IPS DF 6.9 (cell line): ENCODE data around the gene CCDC149.

Source experiments
- DNase-seq: peaks from one replicate; pipeline ENCODE4 v3.0.0-alpha.2; 2013; ENCODE audit warnings: low read depth, low spot score
- H3K27ac ChIP-seq: one replicate; pipeline ENCODE4 v1.5.1; 2013; ENCODE audit warnings: low read length, control low read depth
- H3K27me3 ChIP-seq: 2 replicates; pipeline ENCODE4 v1.6.1; 2013; ENCODE audit warnings: mild to moderate bottlenecking, low read length; ENCODE audit not compliant: control insufficient read depth, insufficient read depth
- H3K36me3 ChIP-seq: 2 replicates; pipeline ENCODE4 v1.6.1; 2013; ENCODE audit warnings: low read length; ENCODE audit not compliant: control insufficient read depth, insufficient read depth
- H3K4me1 ChIP-seq: 2 replicates; pipeline ENCODE4 v1.6.1; 2013; ENCODE audit warnings: low read length; ENCODE audit not compliant: control insufficient read depth, insufficient read depth
- H3K4me3 ChIP-seq: 2 replicates; pipeline ENCODE4 v1.5.1; 2013; ENCODE audit warnings: mild to moderate bottlenecking, low read length
- H3K9me3 ChIP-seq: 2 replicates; pipeline ENCODE4 v1.6.1; 2013; ENCODE audit warnings: low read length, inconsistent platforms; ENCODE audit not compliant: control insufficient read depth, insufficient read depth
- WGBS: extraction: QIAGEN DNeasy Blood & Tissue Kit; methylation state at CpG from one replicate; pipeline ENCODE4 v1.1.7; 2013; ENCODE audit warnings: mixed read lengths, missing lambda C conversion rate; ENCODE audit not compliant: insufficient read length, insufficient coverage; 5-methylcytosine and 5-hydroxymethylcytosine counted together

CCDC149 gene

GRCh38 chr4:24884902-24885301 is 27.9 kb downstream of the CCDC149 start:
- Histone ChIP-seq H3K9me3 (no peaks in the 10 kb centered on the region), H3K4me1 (no peaks in the 10 kb centered on the region), H3K27me3 (no peaks in the 10 kb centered on the region), H3K36me3 (no peaks in the 10 kb centered on the region), H3K4me3 (no peak overlapping the region), H3K27ac (no peak overlapping the region)
- no peak for DNase-seq
- WGBS, result 100% methylated on average over 2 of the region's 8 CpGs

DNA sequence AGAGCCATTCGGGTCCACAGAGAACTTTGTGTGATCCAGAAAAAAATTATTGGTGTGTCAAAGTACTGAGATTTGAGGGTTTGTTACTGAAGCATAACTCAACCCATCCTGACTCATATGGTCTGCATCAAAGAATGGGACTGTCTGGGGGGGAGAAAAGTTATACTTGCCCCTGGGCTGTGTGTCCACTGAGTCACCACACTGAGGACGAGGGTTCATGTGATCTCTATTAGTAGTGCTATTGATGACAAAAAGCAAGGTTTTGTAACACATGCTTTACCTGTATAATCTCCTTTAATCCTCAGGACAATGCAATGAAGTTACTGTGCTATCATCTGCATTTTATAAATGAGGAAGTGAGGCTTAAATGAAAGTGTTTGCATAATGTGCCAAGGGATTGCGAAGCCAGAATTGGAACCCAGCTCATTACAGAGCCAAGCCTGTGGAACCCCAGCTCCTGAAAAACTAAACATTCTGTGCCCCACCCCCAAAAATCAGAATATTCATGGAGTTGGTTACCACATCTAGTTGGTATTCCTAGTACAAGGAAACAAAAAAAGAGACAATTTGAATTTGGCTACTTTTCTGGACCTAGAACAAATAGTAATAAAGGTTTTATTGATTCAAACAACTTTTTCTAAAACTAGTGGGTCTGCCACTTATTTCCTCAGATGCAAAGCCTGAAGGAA is 31.2 kb downstream of the CCDC149 start:
- no peak for DNase-seq
- no peaks in the 10 kb centered on the region for H3K36me3 ChIP-seq

DNA sequence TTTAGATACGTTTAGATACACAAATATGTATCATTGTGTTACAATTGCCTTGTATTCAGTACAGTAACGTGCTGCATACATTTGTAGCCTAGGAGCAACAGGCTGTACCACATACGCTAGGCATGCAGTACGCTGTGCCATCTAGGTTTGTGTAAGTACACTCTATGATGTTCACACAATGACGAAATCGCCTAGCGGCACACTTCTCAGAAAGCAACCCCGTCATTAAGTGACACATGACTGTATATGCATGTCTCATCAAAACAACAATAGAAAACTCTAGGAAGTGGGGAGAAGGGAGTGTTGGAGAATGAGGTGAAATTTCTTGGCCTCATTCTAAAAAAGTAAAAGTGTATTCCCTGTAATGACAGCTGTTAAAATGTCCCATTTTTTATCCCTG is 32.7 kb downstream of the CCDC149 start:
- Histone ChIP-seq H3K27me3 (no peaks in the 10 kb centered on the region), H3K4me1 (no peaks in the 10 kb centered on the region), H3K27ac (no peak overlapping the region), H3K4me3 (no peak overlapping the region), H3K9me3 (no peaks in the 10 kb centered on the region), H3K36me3 (no peaks in the 10 kb centered on the region)
- DNase-seq, result no peak
- WGBS, result no CpG with 5 or more reads among the region's 8 CpGs

More for the DNA sequence above, 31.2 kb downstream of the CCDC149 start:
- Histone ChIP-seq H3K4me1 (no peaks in the 10 kb centered on the region), H3K27me3 (no peaks in the 10 kb centered on the region), H3K4me3 (no peak overlapping the region), H3K9me3 (no peaks in the 10 kb centered on the region), H3K27ac (no peak overlapping the region)
- WGBS, result no CpG with 5 or more reads among the region's 3 CpGs

DNA sequence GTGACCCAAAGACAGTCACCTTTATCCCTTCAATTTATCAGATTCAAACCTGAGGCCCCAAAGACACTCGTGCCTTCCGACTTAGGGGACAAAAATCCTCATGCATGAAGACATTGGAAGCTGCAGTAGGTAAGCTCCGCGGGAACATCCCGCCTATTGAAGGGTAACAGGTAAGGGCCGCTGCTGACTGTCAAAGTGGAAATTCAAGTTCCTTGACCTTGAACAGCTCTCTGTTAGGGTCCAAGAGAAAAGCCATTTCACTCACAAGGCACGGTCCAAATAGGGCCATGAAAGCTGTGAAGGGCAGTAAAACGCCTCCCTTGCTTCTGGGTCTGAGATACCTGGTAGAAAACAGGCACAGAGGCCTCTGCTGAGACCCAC is 34.2 kb downstream of the CCDC149 start:
- Histone ChIP-seq H3K36me3 (no peaks in the 10 kb centered on the region), H3K27ac (no peak overlapping the region), H3K4me3 (no peak overlapping the region), H3K4me1 (no peaks in the 10 kb centered on the region), H3K9me3 (no peaks in the 10 kb centered on the region), H3K27me3 (no peaks in the 10 kb centered on the region)
- no CpG with 5 or more reads among the region's 8 CpGs for WGBS
- no peak for DNase-seq

DNA sequence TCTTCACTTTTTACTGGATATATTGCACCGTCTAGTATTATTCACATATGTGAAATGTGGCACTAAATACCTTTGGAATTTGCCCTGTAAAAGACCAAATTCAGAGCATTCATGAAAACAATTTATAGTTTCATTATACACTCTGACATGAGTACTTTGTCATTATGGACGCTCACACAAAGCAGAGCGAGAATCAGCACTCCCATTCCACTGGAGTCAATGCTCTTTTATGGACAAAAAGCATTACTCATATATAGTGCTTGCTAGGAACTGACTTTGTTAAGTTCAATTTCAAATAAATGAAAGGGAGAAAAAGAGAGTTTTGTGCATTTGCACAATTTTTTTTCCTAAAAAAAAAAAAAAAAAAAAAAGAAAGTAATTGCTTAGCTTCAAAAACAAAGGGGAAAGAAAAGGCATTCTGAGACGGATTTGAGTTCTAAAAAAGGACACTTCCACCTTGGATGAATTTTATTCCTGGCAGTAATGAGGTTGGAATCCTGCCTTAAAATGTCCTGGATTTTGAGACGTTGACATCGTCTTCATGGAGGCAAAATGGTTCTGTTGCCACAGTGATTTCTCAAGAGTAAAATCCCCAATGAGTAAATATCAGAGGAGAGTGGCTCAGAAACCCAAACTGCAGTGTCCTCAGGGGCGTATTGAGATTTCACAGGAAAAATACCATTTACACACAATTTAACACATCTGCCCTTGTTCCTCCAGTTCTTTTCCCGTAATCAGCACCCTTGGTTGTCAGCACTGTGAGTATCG is 34.8 kb downstream of the CCDC149 start:
- Histone ChIP-seq H3K36me3 (no peaks in the 10 kb centered on the region), H3K9me3 (no peaks in the 10 kb centered on the region), H3K4me1 (no peaks in the 10 kb centered on the region), H3K4me3 (no peak overlapping the region), H3K27me3 (no peaks in the 10 kb centered on the region), H3K27ac (no peak overlapping the region)
- no CpG with 5 or more reads among the region's 9 CpGs for WGBS
- DNase-seq, result no peak

DNA sequence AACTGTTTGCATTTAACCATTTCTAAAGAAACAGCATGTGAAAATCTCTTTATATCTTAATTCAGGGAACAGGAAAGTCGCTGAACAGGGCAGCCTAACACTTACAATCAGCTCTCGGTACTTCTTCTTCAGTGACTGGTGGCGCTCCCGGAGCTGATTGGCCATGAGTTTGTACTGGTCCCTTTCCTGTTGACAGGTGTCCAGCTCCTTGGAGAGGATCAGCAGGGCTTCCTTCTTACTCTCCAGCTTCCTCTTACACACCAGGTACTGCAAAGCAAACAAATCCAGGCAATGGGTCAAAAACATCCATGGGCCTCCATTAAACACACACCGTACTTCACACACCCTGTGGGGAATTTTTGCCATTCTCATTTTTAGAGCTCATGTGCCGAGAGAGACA is 36.4 kb downstream of the CCDC149 start:
- WGBS, result no CpG with 5 or more reads among the region's 6 CpGs
- Histone ChIP-seq H3K27ac (no peak overlapping the region), H3K9me3 (no peaks in the 10 kb centered on the region), H3K4me3 (no peak overlapping the region), H3K27me3 (no peaks in the 10 kb centered on the region), H3K36me3 (no peaks in the 10 kb centered on the region), H3K4me1 (no peaks in the 10 kb centered on the region)
- DNase-seq, result no peak

DNA sequence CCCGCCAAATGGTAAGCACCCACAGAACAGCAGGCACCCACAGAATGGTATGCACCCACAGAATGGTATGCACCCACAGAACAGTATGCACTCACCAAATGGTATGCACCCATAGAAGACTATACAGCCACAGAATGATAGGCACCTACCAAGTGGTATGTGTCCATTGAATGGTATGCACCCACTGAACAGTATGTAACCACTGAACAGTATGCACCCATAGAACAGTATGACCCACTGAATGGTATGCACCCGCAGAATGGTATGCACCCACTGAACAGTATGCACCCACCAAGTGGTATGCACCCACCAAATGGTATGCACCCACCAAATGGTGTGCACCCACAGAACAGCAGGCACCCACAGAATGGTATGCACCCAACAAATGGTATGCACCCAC is 40.1 kb downstream of the CCDC149 start:
- H3K4me1 ChIP-seq, result no peaks in the 10 kb centered on the region
- H3K9me3 ChIP-seq, result no peaks in the 10 kb centered on the region
- WGBS, result no CpG with 5 or more reads among the region's 2 CpGs
- no peaks in the 10 kb centered on the region for H3K36me3 ChIP-seq
- no peaks in the 10 kb centered on the region for H3K27me3 ChIP-seq
- no peak overlapping the region for H3K27ac ChIP-seq
- H3K4me3 ChIP-seq, result no peak overlapping the region
- no peak for DNase-seq

DNA sequence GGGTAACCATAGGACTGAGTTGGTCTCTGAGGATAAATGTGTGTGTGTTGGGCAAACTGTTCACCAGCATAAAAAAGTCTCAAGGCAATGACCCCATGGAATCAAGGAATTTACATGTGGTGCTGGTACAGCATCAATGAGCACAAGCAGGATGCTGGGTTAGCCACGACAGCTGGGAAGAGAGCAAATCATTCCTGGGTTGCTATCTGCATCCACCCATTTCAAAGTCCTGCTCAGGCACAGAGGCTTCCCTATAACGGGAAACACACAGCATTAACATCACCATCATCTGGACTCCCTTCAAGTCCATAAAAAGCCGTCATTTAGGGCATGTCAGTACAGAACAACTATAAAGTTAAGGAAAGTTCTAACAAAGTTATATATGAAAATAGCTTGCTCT is 41.6 kb downstream of the CCDC149 start:
- no peak for DNase-seq
- WGBS, result no CpG with 5 or more reads among the region's 3 CpGs
- H3K4me3 ChIP-seq, result no peak overlapping the region
- no peaks in the 10 kb centered on the region for H3K27me3 ChIP-seq
- peaks cover 1% of the 10 kb centered on the region; the same call in 1 of the 2 replicates for H3K4me1 ChIP-seq
- no peak overlapping the region for H3K27ac ChIP-seq
- H3K9me3 ChIP-seq, result no peaks in the 10 kb centered on the region
- H3K36me3 ChIP-seq, result no peaks in the 10 kb centered on the region

GRCh38 chr4:24867766-24868296 is 45.0 kb downstream of the CCDC149 start:
- Histone ChIP-seq H3K9me3 (no peaks in the 10 kb centered on the region; the same call in none of the 2 replicates), H3K27ac (no peak overlapping the region), H3K36me3 (no peaks in the 10 kb centered on the region), H3K27me3 (no peaks in the 10 kb centered on the region), H3K4me1 (peaks cover 1% of the 10 kb centered on the region; the same call in 1 of the 2 replicates), H3K4me3 (no peak overlapping the region)
- no CpG with 5 or more reads among the region's 9 CpGs for WGBS
- DNase-seq, result peak; percentile 18

DNA sequence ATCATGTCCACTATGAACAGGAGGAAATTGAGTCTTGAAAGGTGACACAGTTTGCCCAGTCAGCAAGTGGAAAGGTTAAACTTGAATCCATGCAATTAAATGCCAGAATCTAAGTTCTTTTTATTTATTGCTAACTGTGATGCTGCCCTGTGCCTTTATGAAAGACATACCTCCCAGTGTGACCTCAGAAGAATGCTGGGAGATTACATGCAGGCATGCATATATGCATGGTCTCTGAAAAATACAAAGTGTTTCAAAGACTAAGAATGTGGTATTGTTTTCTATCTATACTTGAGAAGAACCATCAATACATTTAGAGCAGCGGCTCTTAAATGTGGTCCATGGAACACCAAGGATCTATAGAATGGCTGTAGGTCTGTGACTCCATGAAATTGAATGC is 45.6 kb downstream of the CCDC149 start:
- Histone ChIP-seq H3K27ac (no peak overlapping the region), H3K36me3 (no peaks in the 10 kb centered on the region), H3K4me3 (no peak overlapping the region), H3K4me1 (peaks cover 1% of the 10 kb centered on the region; the same call in 1 of the 2 replicates), H3K27me3 (no peaks in the 10 kb centered on the region), H3K9me3 (no peaks in the 10 kb centered on the region; the same call in none of the 2 replicates)
- no peak for DNase-seq
- whole genome bisulfite sequencing, result no CpG with 5 or more reads among the region's 1 CpG
